Memory B cell (primary cell): ENCODE data around the gene CYFIP1.

Experiments used
- ATAC-seq: fragments of 150-1000 bp; cut with Tn5 transposase; 2 replicates; pipeline ENCODE4 v1.10.0; 2021; ENCODE audit warnings: low read depth, mild to moderate bottlenecking, moderate library complexity
- DNase-seq, 2 donors: peaks; one replicate each; pipeline ENCODE4 v3.0.0; 2022; ENCODE audit warnings: low spot score in 2 of 2
- H3K27ac Mint-ChIP-seq: one replicate; pipeline ENCODE4 v1.8.0; 2022; ENCODE audit warnings: mild to moderate bottlenecking, moderate library complexity, mixed read lengths
- H3K27me3 Mint-ChIP-seq: one replicate; pipeline ENCODE4 v1.8.0; 2022; ENCODE audit warnings: mixed read lengths
- H3K36me3 Mint-ChIP-seq: one replicate; pipeline ENCODE4 v1.8.0; 2022; ENCODE audit warnings: mild to moderate bottlenecking, mixed read lengths
- H3K4me1 Mint-ChIP-seq: one replicate; pipeline ENCODE4 v1.8.0; 2022; ENCODE audit warnings: mixed read lengths
- H3K4me3 Mint-ChIP-seq: one replicate; pipeline ENCODE4 v1.8.0; 2022; ENCODE audit warnings: mild to moderate bottlenecking, moderate library complexity, mixed read lengths
- H3K9me3 Mint-ChIP-seq: one replicate; pipeline ENCODE4 v1.8.0; 2022; ENCODE audit warnings: mixed read lengths

Gene CYFIP1

GRCh38 chr15:22931784-22932536 is 48.2 kb downstream of the CYFIP1 start:
- DNase-seq = no peak
- H3K36me3 Mint-ChIP-seq = peaks cover 2% of the 10 kb centered on the region
- no peaks in the 10 kb centered on the region for H3K9me3 Mint-ChIP-seq
- H3K4me3 Mint-ChIP-seq = no peak overlapping the region
- no peak for ATAC-seq
- H3K4me1 Mint-ChIP-seq = peaks cover 23% of the 10 kb centered on the region
- H3K27me3 Mint-ChIP-seq = no peaks in the 10 kb centered on the region
- H3K27ac Mint-ChIP-seq = no peak overlapping the region

- Mint-ChIP-seq H3K4me1 (peaks cover 14% of the 10 kb centered on the region), H3K4me3 (no peak overlapping the region), H3K27me3 (no peaks in the 10 kb centered on the region), H3K27ac (peak overlapping the region; percentile 60), H3K9me3 (no peaks in the 10 kb centered on the region), H3K36me3 (peaks cover 2% of the 10 kb centered on the region)
- DNase-seq = no peak
- ATAC-seq = no peak
Measured at GRCh38 chr15:22930782-22931484, 49.2 kb downstream of the CYFIP1 start.

- no peaks in the 10 kb centered on the region for H3K27me3 Mint-ChIP-seq
- H3K4me3 Mint-ChIP-seq = no peak overlapping the region
- H3K27ac Mint-ChIP-seq = no peak overlapping the region
- peaks cover 4% of the 10 kb centered on the region for H3K4me1 Mint-ChIP-seq
- H3K9me3 Mint-ChIP-seq = no peaks in the 10 kb centered on the region
- peaks cover 6% of the 10 kb centered on the region for H3K36me3 Mint-ChIP-seq
- DNase-seq (no peak), ATAC-seq (no peak)
Measured at GRCh38 chr15:22927761-22928160, 52.4 kb downstream of the CYFIP1 start.

DNA sequence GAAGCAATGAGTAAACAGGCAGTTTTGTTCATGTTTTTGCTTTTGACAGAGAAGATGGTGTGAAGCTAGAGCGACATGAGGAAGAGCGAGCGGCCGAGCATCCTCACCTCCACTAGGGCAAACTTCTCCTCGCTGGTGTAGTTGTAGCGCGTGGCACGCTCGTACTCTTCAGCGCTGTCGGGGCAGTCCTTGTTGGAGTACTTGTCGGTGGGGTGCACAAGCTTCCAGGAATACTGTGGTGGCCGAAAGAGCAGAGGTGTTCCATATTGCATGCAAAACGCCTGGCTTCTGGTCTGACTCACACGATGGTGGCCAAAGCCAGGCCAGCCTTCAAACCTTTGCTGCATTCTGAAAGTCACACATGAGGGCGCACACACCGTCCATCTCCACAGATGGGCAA is 54.3 kb downstream of the CYFIP1 start:
- ATAC-seq = no peak
- Mint-ChIP-seq H3K36me3 (peaks cover 4% of the 10 kb centered on the region), H3K4me1 (no peaks in the 10 kb centered on the region), H3K9me3 (no peaks in the 10 kb centered on the region), H3K4me3 (no peak overlapping the region), H3K27me3 (no peaks in the 10 kb centered on the region), H3K27ac (no peak overlapping the region)
- no peak for DNase-seq

- no peaks in the 10 kb centered on the region for H3K9me3 Mint-ChIP-seq
- no peaks in the 10 kb centered on the region for H3K4me1 Mint-ChIP-seq
- peaks cover 10% of the 10 kb centered on the region for H3K36me3 Mint-ChIP-seq
- DNase-seq (no peak), ATAC-seq (no peak)
- no peak overlapping the region for H3K27ac Mint-ChIP-seq
- no peak overlapping the region for H3K4me3 Mint-ChIP-seq
- no peaks in the 10 kb centered on the region for H3K27me3 Mint-ChIP-seq
Measured at GRCh38 chr15:22922003-22922402, 58.2 kb downstream of the CYFIP1 start.

- DNase-seq (no peak), ATAC-seq (no peak)
- Mint-ChIP-seq H3K27ac (no peak overlapping the region), H3K27me3 (no peaks in the 10 kb centered on the region), H3K36me3 (peaks cover 16% of the 10 kb centered on the region), H3K9me3 (no peaks in the 10 kb centered on the region), H3K4me1 (peaks cover 2% of the 10 kb centered on the region), H3K4me3 (no peak overlapping the region)
Measured at GRCh38 chr15:22919171-22919570, 61.0 kb downstream of the CYFIP1 start.

GRCh38 chr15:22918596-22919140 is 61.5 kb downstream of the CYFIP1 start:
- Mint-ChIP-seq H3K27me3 (no peaks in the 10 kb centered on the region), H3K9me3 (no peaks in the 10 kb centered on the region), H3K27ac (no peak overlapping the region), H3K36me3 (peaks cover 19% of the 10 kb centered on the region), H3K4me3 (no peak overlapping the region), H3K4me1 (peaks cover 2% of the 10 kb centered on the region)
- ATAC-seq = no peak
- DNase-seq = no peak

DNA sequence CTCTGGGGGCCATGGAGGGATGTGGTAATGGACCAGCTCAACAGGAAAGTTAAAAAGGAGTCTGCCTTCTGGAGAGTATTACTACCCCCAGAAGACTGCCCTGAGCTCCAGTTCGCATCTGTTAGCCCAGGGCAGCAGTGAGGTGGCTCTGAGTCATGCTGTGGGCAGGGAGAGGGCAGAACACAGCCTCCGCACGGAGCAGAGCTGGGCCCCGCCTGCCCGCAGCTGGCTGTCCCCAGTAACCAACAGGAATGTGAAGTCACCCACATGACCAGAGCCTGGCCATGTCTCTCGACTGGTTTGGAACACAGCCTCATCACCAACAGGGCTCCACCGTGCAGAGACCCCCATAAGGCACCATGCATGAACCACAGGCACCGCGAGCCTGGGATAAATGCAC is 62.1 kb downstream of the CYFIP1 start:
- H3K36me3 Mint-ChIP-seq = peaks cover 17% of the 10 kb centered on the region
- H3K27me3 Mint-ChIP-seq = no peaks in the 10 kb centered on the region
- H3K4me1 Mint-ChIP-seq = peaks cover 2% of the 10 kb centered on the region
- no peaks in the 10 kb centered on the region for H3K9me3 Mint-ChIP-seq
- DNase-seq (no peak), ATAC-seq (no peak)
- H3K27ac Mint-ChIP-seq = no peak overlapping the region
- H3K4me3 Mint-ChIP-seq = no peak overlapping the region

DNA sequence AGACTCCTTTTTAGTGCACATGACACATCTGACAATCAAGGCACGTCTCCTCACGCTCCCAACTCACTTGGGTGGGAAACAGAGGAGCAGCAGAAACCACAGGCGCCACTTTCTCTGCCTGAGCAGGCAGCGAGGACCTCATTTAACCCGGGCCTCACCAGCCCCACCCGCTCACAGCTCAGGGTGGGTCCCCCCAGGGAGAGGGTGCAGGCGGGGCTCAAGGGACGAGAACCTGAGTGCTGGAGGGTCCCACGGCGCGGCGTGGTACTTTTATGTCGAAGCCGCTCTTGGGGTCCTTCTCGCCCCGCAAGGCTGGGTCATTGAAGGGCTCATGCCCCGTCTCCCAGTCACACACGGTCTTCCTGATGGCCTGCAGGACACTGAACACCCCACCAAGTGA is 62.6 kb downstream of the CYFIP1 start:
- no peak overlapping the region for H3K4me3 Mint-ChIP-seq
- H3K27me3 Mint-ChIP-seq = no peaks in the 10 kb centered on the region
- no peak overlapping the region for H3K27ac Mint-ChIP-seq
- peaks cover 2% of the 10 kb centered on the region for H3K4me1 Mint-ChIP-seq
- peaks cover 15% of the 10 kb centered on the region for H3K36me3 Mint-ChIP-seq
- DNase-seq = no peak
- ATAC-seq = no peak
- no peaks in the 10 kb centered on the region for H3K9me3 Mint-ChIP-seq

GRCh38 chr15:22916606-22917350 is 63.4 kb downstream of the CYFIP1 start:
- H3K27me3 Mint-ChIP-seq = no peaks in the 10 kb centered on the region
- no peak for ATAC-seq
- H3K36me3 Mint-ChIP-seq = peaks cover 15% of the 10 kb centered on the region
- DNase-seq = no peak
- no peak overlapping the region for H3K27ac Mint-ChIP-seq
- no peaks in the 10 kb centered on the region for H3K9me3 Mint-ChIP-seq
- no peak overlapping the region for H3K4me3 Mint-ChIP-seq
- peaks cover 2% of the 10 kb centered on the region for H3K4me1 Mint-ChIP-seq

- Mint-ChIP-seq H3K36me3 (peaks cover 15% of the 10 kb centered on the region), H3K4me3 (no peak overlapping the region), H3K9me3 (no peaks in the 10 kb centered on the region), H3K4me1 (peaks cover 2% of the 10 kb centered on the region), H3K27me3 (no peaks in the 10 kb centered on the region), H3K27ac (no peak overlapping the region)
- ATAC-seq (no peak), DNase-seq (no peak)
Measured at GRCh38 chr15:22915866-22916515, 64.2 kb downstream of the CYFIP1 start.

- H3K36me3 Mint-ChIP-seq = peaks cover 22% of the 10 kb centered on the region
- no peak overlapping the region for H3K4me3 Mint-ChIP-seq
- H3K9me3 Mint-ChIP-seq = no peaks in the 10 kb centered on the region
- DNase-seq = no peak
- H3K4me1 Mint-ChIP-seq = peaks cover 2% of the 10 kb centered on the region
- no peak for ATAC-seq
- no peaks in the 10 kb centered on the region for H3K27me3 Mint-ChIP-seq
- H3K27ac Mint-ChIP-seq = no peak overlapping the region
Measured at GRCh38 chr15:22913646-22914380, 66.4 kb downstream of the CYFIP1 start.

GRCh38 chr15:22912256-22912655 is 67.9 kb downstream of the CYFIP1 start:
- Mint-ChIP-seq H3K27me3 (no peaks in the 10 kb centered on the region), H3K36me3 (peaks cover 26% of the 10 kb centered on the region), H3K4me1 (peaks cover 2% of the 10 kb centered on the region), H3K4me3 (no peak overlapping the region), H3K27ac (peak overlapping the region; percentile 39), H3K9me3 (no peaks in the 10 kb centered on the region)
- ATAC-seq = no peak
- no peak for DNase-seq
